Measurements from ENCODE around the gene LRRN4CL. TPM values are rescaled to one million over a fixed set of nuclear protein-coding genes. Genes with fewer than 3 reads are reported as not detected.
A peak's percentile ranks its signal among the peaks of the same experiment; 100 is the strongest.
"Not testable (repeated sequence)": the region's sequence is repeated elsewhere in the genome, so short reads cannot be mapped to it uniquely, and the experiment has no call there.

LRRN4CL gene
- total RNA-seq, 3 donors from 2014 or later (not counting 1 experiment from before 2014, with no cell fraction given) = not detected

DNA sequence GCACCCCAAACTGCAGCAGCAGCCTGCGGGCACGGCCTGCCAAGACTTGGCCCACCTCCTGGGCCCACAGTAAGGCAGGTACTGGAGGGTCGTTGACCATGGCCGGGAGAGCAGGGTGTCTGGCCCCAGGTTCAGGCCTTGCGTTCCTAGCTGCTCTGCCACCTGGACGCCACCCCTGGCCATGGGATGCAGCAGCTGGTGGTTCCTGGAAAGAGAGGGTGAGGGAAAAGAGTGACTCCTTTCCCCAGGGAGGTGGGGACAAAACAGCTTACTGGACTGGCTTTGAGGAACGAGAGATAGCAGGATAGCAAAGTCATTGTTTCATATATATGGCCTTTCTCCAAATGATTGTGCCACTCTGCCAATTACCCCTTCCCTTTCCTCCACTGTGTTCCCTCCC, 16.1 kb upstream of the LRRN4CL start:
- Mint-ChIP-seq H3K36me3 (no peaks in the 10 kb centered on the region), H3K27ac (peak overlapping the region; percentile 91 to 97), H3K4me1 (peaks cover 36 to 41% of the 10 kb centered on the region in 2 donors), H3K9me3 (no peaks in the 10 kb centered on the region), H3K27me3 (ENCODE audit: low read depth in 2 of 2) (no peaks in the 10 kb centered on the region), H3K4me3 (peak overlapping the region; percentile 94)
- DNase-seq (no peak), ATAC-seq (no peak)
- peak overlapping the region; percentile 70 for H3K4me3 ChIP-seq (ENCODE audit: low read length)
- peak overlapping the region; percentile 89 for H3K27ac ChIP-seq (ENCODE audit: low read length)
- intact Hi-C loops (cut with micrococcal nuclease) = loop anchor here (5.0 kb wide), 4 partner anchors 33 to 137 kb away; partner anchors contain the start of genes EEF1G, EML3, LBHD1 and ROM1
- no peaks in the 10 kb centered on the region for H3K9me3 ChIP-seq (ENCODE audit: control insufficient read depth, insufficient read depth, low read length)
- H3K4me1 ChIP-seq (ENCODE audit: control insufficient read depth, insufficient read depth, low read length) = peaks cover 47% of the 10 kb centered on the region
- H3K27me3 ChIP-seq (ENCODE audit: control insufficient read depth, insufficient read depth, low read length) = no peaks in the 10 kb centered on the region
- no peak for TF ChIP-seq CTCF (IDR thresholded peaks at IDR 0.05)
- WGBS (ENCODE audit: insufficient coverage) = 75% methylated on average over 7 of the region's 7 CpGs
- peaks cover under 1% of the 10 kb centered on the region for H3K36me3 ChIP-seq (ENCODE audit: control insufficient read depth, insufficient read depth, low read length)

GRCh38 chr11:62703921-62704320, 14.6 kb upstream of the LRRN4CL start:
- H3K27ac Mint-ChIP-seq; H3K27me3 ChIP-seq (ENCODE audit: control insufficient read depth, insufficient read depth, low read length); intact Hi-C loops (cut with micrococcal nuclease); H3K36me3 ChIP-seq (ENCODE audit: control insufficient read depth, insufficient read depth, low read length); H3K4me3 ChIP-seq (ENCODE audit: low read length); H3K9me3 ChIP-seq (ENCODE audit: control insufficient read depth, insufficient read depth, low read length); H3K27me3 Mint-ChIP-seq (ENCODE audit: low read depth in 2 of 2); H3K9me3 Mint-ChIP-seq; ATAC-seq; H3K27ac ChIP-seq (ENCODE audit: low read length); H3K36me3 Mint-ChIP-seq; DNase-seq; H3K4me3 Mint-ChIP-seq: not testable (repeated sequence)
- peaks cover 36% of the 10 kb centered on the region for H3K4me1 ChIP-seq (ENCODE audit: control insufficient read depth, insufficient read depth, low read length)
- H3K4me1 Mint-ChIP-seq = peaks cover 24 to 29% of the 10 kb centered on the region in 2 donors
- 92% methylated on average over 4 of the region's 4 CpGs for WGBS (ENCODE audit: insufficient coverage)

DNA sequence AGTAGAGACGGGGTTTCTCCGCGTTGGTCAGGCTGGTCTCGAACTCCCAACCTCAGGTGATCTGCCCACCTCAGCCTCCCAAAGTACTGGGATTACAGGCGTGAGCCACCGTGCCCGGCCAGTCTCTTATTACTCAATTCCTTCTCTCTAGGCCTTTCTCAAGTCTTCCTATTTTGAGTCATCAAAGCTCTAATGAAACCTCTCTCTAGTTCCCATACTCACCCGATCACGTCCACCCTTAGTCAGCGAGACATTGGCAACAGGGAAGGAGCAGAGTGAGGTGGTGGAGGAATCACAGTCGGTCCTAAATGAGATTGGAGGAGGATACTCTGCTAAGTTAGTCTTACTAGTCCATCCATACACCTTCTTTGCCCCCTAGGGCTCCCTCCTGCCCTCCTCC, 12.9 kb upstream of the LRRN4CL start:
- Histone ChIP-seq H3K9me3 (ENCODE audit: control insufficient read depth, insufficient read depth, low read length) (no peaks in the 10 kb centered on the region), H3K4me3 (ENCODE audit: low read length) (no peak overlapping the region), H3K4me1 (ENCODE audit: control insufficient read depth, insufficient read depth, low read length) (peaks cover 19% of the 10 kb centered on the region), H3K36me3 (ENCODE audit: control insufficient read depth, insufficient read depth, low read length) (no peaks in the 10 kb centered on the region), H3K27me3 (ENCODE audit: control insufficient read depth, insufficient read depth, low read length) (no peaks in the 10 kb centered on the region), H3K27ac (ENCODE audit: low read length) (no peak overlapping the region)
- DNase-seq (no peak), ATAC-seq (no peak)
- intact Hi-C loops (cut with micrococcal nuclease) = no loop called here
- no peaks in the 10 kb centered on the region for H3K27me3 Mint-ChIP-seq (ENCODE audit: low read depth in 2 of 2)
- 90% methylated on average over 4 of the region's 11 CpGs for WGBS (ENCODE audit: insufficient coverage)
- no peak overlapping the region for H3K4me3 Mint-ChIP-seq
- TF ChIP-seq CTCF (IDR thresholded peaks at IDR 0.05) = no peak
- no peaks in the 10 kb centered on the region for H3K9me3 Mint-ChIP-seq
- no peak overlapping the region for H3K27ac Mint-ChIP-seq
- H3K4me1 Mint-ChIP-seq = peaks cover 19 to 22% of the 10 kb centered on the region in 2 donors
- no peaks in the 10 kb centered on the region for H3K36me3 Mint-ChIP-seq

DNA sequence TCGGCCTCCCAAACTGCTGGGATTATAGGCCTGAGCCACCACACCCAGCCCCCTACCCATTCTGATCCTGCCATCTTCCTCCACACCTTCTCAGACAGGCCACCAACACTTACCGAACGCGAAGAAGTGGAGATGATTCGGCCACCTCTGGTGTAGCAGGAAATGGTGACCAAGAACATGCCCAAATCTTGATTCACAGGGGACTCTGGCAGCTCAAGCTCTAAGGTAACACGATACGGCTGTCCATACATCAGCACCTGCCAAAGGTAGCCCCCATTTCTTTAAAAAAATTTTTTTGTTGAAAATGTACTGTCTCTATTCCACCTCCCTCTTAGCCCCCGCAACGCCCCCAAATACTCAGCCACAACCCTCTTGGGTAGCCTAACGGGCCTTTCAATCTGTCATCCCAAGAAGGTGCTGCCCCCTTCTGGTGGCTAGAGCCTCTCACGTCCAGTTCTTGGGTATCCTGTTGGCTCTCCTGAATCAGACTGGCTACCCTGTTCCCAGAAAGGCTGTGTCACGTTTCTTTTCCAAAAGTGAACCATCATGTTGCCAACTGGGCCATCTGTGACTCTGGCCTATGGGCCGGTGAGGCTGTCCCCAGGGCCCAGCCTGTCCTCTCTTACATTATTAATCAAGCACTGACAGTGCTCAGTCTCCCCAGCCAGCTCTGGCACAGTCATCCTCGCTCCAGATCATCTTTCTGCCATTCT, 5.3 kb upstream of the LRRN4CL start:
- no peaks in the 10 kb centered on the region for H3K9me3 ChIP-seq (ENCODE audit: control insufficient read depth, insufficient read depth, low read length)
- no peak overlapping the region for H3K27ac ChIP-seq (ENCODE audit: low read length)
- no peaks in the 10 kb centered on the region for H3K36me3 Mint-ChIP-seq
- H3K4me1 ChIP-seq (ENCODE audit: control insufficient read depth, insufficient read depth, low read length) = no peaks in the 10 kb centered on the region
- H3K4me1 Mint-ChIP-seq = peaks cover 8% of the 10 kb centered on the region in 2 donors
- peak overlapping the region in 1 of 2 donors; percentile 7 for H3K27ac Mint-ChIP-seq
- intact Hi-C loops (cut with micrococcal nuclease) = loop anchor here (1.0 kb wide), 5 partner anchors 13 to 300 kb away; no protein-coding TSS in a partner anchor
- H3K36me3 ChIP-seq (ENCODE audit: control insufficient read depth, insufficient read depth, low read length) = peaks cover 21% of the 10 kb centered on the region
- no peaks in the 10 kb centered on the region for H3K9me3 Mint-ChIP-seq
- WGBS (ENCODE audit: insufficient coverage) = 53% methylated on average over 14 of the region's 14 CpGs
- DNase-seq (peak; percentile 72 to 91), ATAC-seq (peak; percentile 78 to 98 (median 96))
- H3K27me3 ChIP-seq (ENCODE audit: control insufficient read depth, insufficient read depth, low read length) = no peaks in the 10 kb centered on the region
- H3K4me3 Mint-ChIP-seq = no peak overlapping the region
- no peaks in the 10 kb centered on the region for H3K27me3 Mint-ChIP-seq (ENCODE audit: low read depth in 2 of 2)
- peak; percentile 84 for TF ChIP-seq CTCF (IDR thresholded peaks at IDR 0.05)
- no peak overlapping the region for H3K4me3 ChIP-seq (ENCODE audit: low read length)

GRCh38 chr11:62693624-62694023, 4.3 kb upstream of the LRRN4CL start:
- peaks cover 21% of the 10 kb centered on the region for H3K36me3 ChIP-seq (ENCODE audit: control insufficient read depth, insufficient read depth, low read length)
- not testable (repeated sequence) for H3K36me3 Mint-ChIP-seq; H3K4me3 ChIP-seq (ENCODE audit: low read length); H3K27me3 Mint-ChIP-seq (ENCODE audit: low read depth in 2 of 2); H3K4me3 Mint-ChIP-seq; H3K27me3 ChIP-seq (ENCODE audit: control insufficient read depth, insufficient read depth, low read length); DNase-seq; H3K27ac ChIP-seq (ENCODE audit: low read length); H3K27ac Mint-ChIP-seq; ATAC-seq; H3K4me1 ChIP-seq (ENCODE audit: control insufficient read depth, insufficient read depth, low read length); H3K9me3 ChIP-seq (ENCODE audit: control insufficient read depth, insufficient read depth, low read length); H3K9me3 Mint-ChIP-seq; H3K4me1 Mint-ChIP-seq
- intact Hi-C loops (cut with micrococcal nuclease) = loop anchor here (1.0 kb wide), 5 partner anchors 12 to 299 kb away; no protein-coding TSS in a partner anchor
- WGBS (ENCODE audit: insufficient coverage) = 75% methylated on average over 4 of the region's 4 CpGs

Measured in natural killer cell (primary cell).